Nephron progenitor cell (in vitro differentiated cells): Measurements from ENCODE around the gene ARHGAP23.
A peak's percentile ranks its signal among the peaks of the same experiment; 100 is the strongest.

Experiments used
- DNase-seq: peaks from one replicate; pipeline ENCODE4 v3.0.0; 2021
- H3K27ac Mint-ChIP-seq: 2 replicates; pipeline ENCODE4 v1.8.0; 2021; ENCODE audit warnings: mild to moderate bottlenecking, moderate library complexity, mixed read lengths
- H3K27me3 Mint-ChIP-seq: 2 replicates; pipeline ENCODE4 v1.8.0; 2021; ENCODE audit warnings: mild to moderate bottlenecking, low read depth, mixed read lengths; ENCODE audit not compliant: poor library complexity
- H3K36me3 Mint-ChIP-seq: 2 replicates; pipeline ENCODE4 v1.8.0; 2021; ENCODE audit warnings: low read depth, mixed read lengths
- H3K4me1 Mint-ChIP-seq: 2 replicates; pipeline ENCODE4 v1.8.0; 2021; ENCODE audit warnings: mixed read lengths
- H3K4me3 Mint-ChIP-seq: 2 replicates; pipeline ENCODE4 v1.8.0; 2021; ENCODE audit warnings: mild to moderate bottlenecking, moderate library complexity, mixed read lengths
- H3K9me3 Mint-ChIP-seq: 2 replicates; pipeline ENCODE4 v1.8.0; 2021; ENCODE audit warnings: mild to moderate bottlenecking, moderate library complexity, mixed read lengths
- TF ChIP-seq, protein P1 (sequence below): fragments of 200-600 bp; sonication (generic); IDR thresholded peaks from 2 replicates; pipeline ENCODE4 v1.5.0; 2021; ENCODE audit warnings: antibody characterized with exemption

Gene ARHGAP23

DNA sequence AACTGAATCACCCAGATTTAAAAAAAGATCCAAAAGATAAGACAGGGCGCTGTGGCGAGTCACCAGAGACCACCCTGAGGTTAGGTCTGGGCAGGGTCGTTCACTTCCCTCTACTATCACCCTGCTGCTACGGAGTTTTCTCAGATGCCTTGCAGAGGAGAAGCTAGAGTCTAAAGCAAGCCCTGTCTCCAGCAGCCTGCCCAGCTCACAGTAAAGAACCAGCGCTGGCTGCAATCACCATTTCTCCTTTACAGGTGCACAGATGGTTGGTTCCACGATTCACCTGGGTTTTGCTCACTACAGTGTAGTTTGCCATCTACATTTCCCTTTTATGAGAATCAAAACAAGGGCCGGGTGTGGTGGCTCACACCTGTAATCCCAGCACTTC is 106.2 kb downstream of the ARHGAP23 start:
- Mint-ChIP-seq H3K27me3 (peaks cover 19% of the 10 kb centered on the region), H3K4me3 (no peak overlapping the region), H3K9me3 (no peaks in the 10 kb centered on the region), H3K4me1 (peaks cover 65% of the 10 kb centered on the region), H3K27ac (no peak overlapping the region), H3K36me3 (no peaks in the 10 kb centered on the region)
- DNase-seq = no peak
- TF ChIP-seq, protein P1, sequence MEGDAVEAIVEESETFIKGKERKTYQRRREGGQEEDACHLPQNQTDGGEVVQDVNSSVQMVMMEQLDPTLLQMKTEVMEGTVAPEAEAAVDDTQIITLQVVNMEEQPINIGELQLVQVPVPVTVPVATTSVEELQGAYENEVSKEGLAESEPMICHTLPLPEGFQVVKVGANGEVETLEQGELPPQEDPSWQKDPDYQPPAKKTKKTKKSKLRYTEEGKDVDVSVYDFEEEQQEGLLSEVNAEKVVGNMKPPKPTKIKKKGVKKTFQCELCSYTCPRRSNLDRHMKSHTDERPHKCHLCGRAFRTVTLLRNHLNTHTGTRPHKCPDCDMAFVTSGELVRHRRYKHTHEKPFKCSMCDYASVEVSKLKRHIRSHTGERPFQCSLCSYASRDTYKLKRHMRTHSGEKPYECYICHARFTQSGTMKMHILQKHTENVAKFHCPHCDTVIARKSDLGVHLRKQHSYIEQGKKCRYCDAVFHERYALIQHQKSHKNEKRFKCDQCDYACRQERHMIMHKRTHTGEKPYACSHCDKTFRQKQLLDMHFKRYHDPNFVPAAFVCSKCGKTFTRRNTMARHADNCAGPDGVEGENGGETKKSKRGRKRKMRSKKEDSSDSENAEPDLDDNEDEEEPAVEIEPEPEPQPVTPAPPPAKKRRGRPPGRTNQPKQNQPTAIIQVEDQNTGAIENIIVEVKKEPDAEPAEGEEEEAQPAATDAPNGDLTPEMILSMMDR = no peak

DNA sequence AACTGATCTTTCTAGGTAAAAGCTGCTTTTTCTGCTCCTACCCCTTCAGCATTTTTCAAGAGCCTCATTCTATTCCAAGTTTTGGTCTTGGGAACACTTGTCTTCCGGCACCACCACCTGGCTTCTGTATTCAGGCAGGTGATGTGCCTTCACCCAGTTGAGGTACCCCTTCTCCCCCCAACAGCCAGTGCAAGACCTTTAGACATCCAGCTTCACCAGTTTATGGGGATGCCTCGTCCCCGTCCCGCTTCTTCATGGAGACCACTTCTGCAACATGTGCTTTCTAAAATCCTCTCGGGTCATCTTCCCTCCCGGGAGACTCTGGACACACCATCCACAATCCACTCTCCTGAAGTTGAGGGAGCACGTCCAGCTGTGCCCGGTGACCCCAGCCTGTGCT is 107.6 kb downstream of the ARHGAP23 start:
- H3K36me3 Mint-ChIP-seq = no peaks in the 10 kb centered on the region
- TF ChIP-seq, protein P1 = no peak
- peak overlapping the region; percentile 35 for H3K4me3 Mint-ChIP-seq
- H3K9me3 Mint-ChIP-seq = no peaks in the 10 kb centered on the region
- peak overlapping the region; percentile 66 for H3K27ac Mint-ChIP-seq
- DNase-seq = no peak
- peaks cover 13% of the 10 kb centered on the region for H3K27me3 Mint-ChIP-seq
- peaks cover 61% of the 10 kb centered on the region for H3K4me1 Mint-ChIP-seq

- no peak overlapping the region for H3K27ac Mint-ChIP-seq
- peaks cover 57% of the 10 kb centered on the region for H3K4me1 Mint-ChIP-seq
- H3K36me3 Mint-ChIP-seq = no peaks in the 10 kb centered on the region
- H3K27me3 Mint-ChIP-seq = peaks cover 13% of the 10 kb centered on the region
- H3K4me3 Mint-ChIP-seq = no peak overlapping the region
- no peak for DNase-seq
- H3K9me3 Mint-ChIP-seq = no peaks in the 10 kb centered on the region
- TF ChIP-seq, protein P1 = no peak
Measured at GRCh38 chr17:38536661-38537060, 108.4 kb downstream of the ARHGAP23 start.

DNA sequence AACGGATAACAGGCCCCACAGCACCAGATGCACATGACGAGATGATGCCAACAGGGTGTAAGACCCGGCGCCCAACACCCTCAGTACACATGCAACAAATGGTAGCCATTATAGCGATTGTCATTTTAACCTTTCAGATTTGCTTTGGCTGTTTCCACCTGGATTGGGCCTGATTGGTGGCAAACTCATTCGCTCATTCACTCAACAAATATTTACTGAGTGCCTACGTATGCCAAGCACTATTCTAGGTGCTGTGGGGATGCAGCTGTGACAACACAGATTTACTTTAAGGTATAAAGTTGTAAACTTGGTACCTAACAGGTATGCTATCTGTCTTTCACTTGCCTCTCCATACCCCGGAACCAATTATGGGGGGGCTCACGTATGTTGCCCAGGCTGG is 110.6 kb downstream of the ARHGAP23 start:
- TF ChIP-seq, protein P1 = no peak
- H3K27me3 Mint-ChIP-seq = peaks cover 16% of the 10 kb centered on the region
- no peak overlapping the region for H3K27ac Mint-ChIP-seq
- DNase-seq = no peak
- no peaks in the 10 kb centered on the region for H3K36me3 Mint-ChIP-seq
- no peaks in the 10 kb centered on the region for H3K9me3 Mint-ChIP-seq
- H3K4me1 Mint-ChIP-seq = peaks cover 50% of the 10 kb centered on the region
- no peak overlapping the region for H3K4me3 Mint-ChIP-seq

DNA sequence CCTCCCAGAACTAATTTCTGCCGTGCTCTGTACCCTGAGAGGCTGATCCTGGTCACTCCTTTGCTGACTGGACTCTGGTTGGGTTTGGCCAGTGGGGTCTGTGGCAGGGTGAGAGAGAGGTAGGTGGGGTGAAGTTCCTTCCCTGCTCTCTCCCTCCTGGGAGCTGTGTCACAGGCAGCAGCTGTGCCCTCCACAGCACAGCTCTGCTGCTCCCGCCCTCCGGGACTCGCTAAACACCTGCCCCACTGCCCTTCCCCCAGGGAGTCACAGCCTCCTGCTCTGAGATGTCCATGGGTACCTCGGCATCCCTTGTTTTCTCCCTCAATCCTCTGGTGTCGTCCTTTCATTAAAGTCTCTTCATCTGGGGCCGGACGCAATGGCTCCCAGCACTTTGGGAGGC is 111.1 kb downstream of the ARHGAP23 start:
- no peak overlapping the region for H3K4me3 Mint-ChIP-seq
- no peak for DNase-seq
- H3K27me3 Mint-ChIP-seq = peaks cover 16% of the 10 kb centered on the region
- H3K9me3 Mint-ChIP-seq = no peaks in the 10 kb centered on the region
- H3K4me1 Mint-ChIP-seq = peaks cover 45% of the 10 kb centered on the region
- TF ChIP-seq, protein P1 = no peak
- H3K36me3 Mint-ChIP-seq = no peaks in the 10 kb centered on the region
- H3K27ac Mint-ChIP-seq = no peak overlapping the region

GRCh38 chr17:38540514-38541045 is 112.3 kb downstream of the ARHGAP23 start:
- Mint-ChIP-seq H3K4me3 (no peak overlapping the region), H3K4me1 (peaks cover 38% of the 10 kb centered on the region), H3K27ac (no peak overlapping the region), H3K36me3 (no peaks in the 10 kb centered on the region), H3K27me3 (peaks cover 16% of the 10 kb centered on the region), H3K9me3 (no peaks in the 10 kb centered on the region)
- DNase-seq = no peak
- TF ChIP-seq, protein P1 = no peak
